ENCODE measurements around the gene DHDDS. TPM values are rescaled to one million over a fixed set of nuclear protein-coding genes. Genes with fewer than 3 reads are reported as not detected.

DHDDS gene
- polyA plus RNA-seq, 3 donors = 21.3 to 27.4 (median 24.0) TPM

DNA sequence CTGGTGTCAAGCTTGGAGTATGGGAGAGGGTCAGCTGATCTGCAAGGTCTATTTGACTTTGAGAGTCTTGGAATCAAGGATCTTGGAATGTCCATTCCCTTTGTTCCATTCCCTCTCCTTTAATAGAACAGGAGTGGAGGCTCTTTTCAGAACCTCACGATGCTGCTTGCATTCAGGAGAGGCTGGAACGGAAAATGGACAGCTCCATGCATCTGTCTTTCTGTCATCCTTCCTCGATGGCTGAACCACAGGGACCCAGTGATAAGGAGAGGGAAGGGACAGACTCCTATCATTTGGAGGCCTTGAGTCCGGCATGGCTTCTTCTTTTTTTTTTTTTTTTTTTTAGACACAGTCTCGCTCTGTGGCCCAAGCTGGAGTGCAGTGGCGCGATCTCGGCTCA lies 36.4 kb upstream of the DHDDS start:
- Histone ChIP-seq H3K9me3 (replicated peaks in 1 of 2; ENCODE audit: control insufficient read depth in 1 of 2, insufficient read depth in 1 of 2, low read length in 2 of 2) (no peaks in the 10 kb centered on the region), H3K36me3 (replicated peaks in 1 of 2; ENCODE audit: control insufficient read depth in 1 of 2, insufficient read depth in 2 of 2, low read length in 2 of 2) (no peaks in the 10 kb centered on the region), H4K20me1 (ENCODE audit: insufficient read depth, low read length) (no peaks in the 10 kb centered on the region), H3K27ac (ENCODE audit: low read depth in 1 of 2, low read length in 2 of 2) (no peak overlapping the region), H3K4me1 (ENCODE audit: control insufficient read depth in 1 of 2, insufficient read depth in 2 of 2, low read length in 2 of 2) (no peaks in the 10 kb centered on the region), H3K9ac (ENCODE audit: insufficient read depth, low read length, poor library complexity, severe bottlenecking) (no peak overlapping the region), H3K27me3 (ENCODE audit: control insufficient read depth in 2 of 2, insufficient read depth in 2 of 2, low read length in 2 of 2) (no peaks in the 10 kb centered on the region), H3K79me2 (ENCODE audit: insufficient read depth, low read length) (no peaks in the 10 kb centered on the region), H2AFZ (ENCODE audit: insufficient read depth, low read depth, low read length, poor library complexity, severe bottlenecking) (no peak overlapping the region), H3K4me2 (replicated peaks; ENCODE audit: extremely low read depth, low read length, poor library complexity, severe bottlenecking) (no peak overlapping the region), H3K4me3 (replicated peaks in 1 of 3; ENCODE audit: low read depth in 2 of 3, low read length in 3 of 3) (no peak overlapping the region)
- H3K27me3 Mint-ChIP-seq (ENCODE audit: low read depth in 3 of 3) = peaks cover 7 to 17% (median 14%) of the 10 kb centered on the region in 3 donors
- no peaks in the 10 kb centered on the region for H3K36me3 Mint-ChIP-seq
- no peak overlapping the region for H3K27ac Mint-ChIP-seq
- intact Hi-C loops (cut with micrococcal nuclease) = no loop called here
- H3K4me3 Mint-ChIP-seq = no peak overlapping the region
- H3K9me3 Mint-ChIP-seq = peaks cover 0 to 7% (median 0%) of the 10 kb centered on the region in 7 donors
- peaks cover 6% of the 10 kb centered on the region for H3K4me1 Mint-ChIP-seq
- DNase-seq = no peak
- no CpG with 5 or more reads among the region's 8 CpGs for WGBS (ENCODE audit: insufficient coverage)
- TF ChIP-seq, protein P1, sequence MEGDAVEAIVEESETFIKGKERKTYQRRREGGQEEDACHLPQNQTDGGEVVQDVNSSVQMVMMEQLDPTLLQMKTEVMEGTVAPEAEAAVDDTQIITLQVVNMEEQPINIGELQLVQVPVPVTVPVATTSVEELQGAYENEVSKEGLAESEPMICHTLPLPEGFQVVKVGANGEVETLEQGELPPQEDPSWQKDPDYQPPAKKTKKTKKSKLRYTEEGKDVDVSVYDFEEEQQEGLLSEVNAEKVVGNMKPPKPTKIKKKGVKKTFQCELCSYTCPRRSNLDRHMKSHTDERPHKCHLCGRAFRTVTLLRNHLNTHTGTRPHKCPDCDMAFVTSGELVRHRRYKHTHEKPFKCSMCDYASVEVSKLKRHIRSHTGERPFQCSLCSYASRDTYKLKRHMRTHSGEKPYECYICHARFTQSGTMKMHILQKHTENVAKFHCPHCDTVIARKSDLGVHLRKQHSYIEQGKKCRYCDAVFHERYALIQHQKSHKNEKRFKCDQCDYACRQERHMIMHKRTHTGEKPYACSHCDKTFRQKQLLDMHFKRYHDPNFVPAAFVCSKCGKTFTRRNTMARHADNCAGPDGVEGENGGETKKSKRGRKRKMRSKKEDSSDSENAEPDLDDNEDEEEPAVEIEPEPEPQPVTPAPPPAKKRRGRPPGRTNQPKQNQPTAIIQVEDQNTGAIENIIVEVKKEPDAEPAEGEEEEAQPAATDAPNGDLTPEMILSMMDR (IDR thresholded peaks at IDR 0.05) = no peak

DNA sequence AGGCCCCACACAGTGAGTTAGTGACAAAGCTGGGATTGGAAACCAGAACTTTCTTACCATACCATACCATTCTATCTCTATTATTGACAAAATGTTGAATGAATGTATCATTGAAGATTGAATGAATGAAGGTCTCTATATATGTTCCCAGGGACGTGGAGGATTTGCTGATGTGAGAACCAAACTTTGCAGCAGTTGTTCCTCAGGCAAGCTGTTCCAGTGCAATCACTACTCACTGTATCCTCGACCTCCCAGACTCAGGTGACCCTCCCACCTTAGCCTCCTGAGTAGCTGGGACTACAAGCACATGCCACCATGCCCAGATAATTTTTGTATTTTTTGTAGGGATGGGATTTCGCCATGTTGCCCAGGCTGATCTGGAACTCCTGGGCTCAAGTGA lies 33.1 kb upstream of the DHDDS start:
- Mint-ChIP-seq H3K4me3 (no peak overlapping the region), H3K4me1 (no peaks in the 10 kb centered on the region), H3K27ac (no peak overlapping the region), H3K27me3 (ENCODE audit: low read depth in 3 of 3) (peaks cover 21 to 24% (median 23%) of the 10 kb centered on the region in 3 donors), H3K9me3 (peaks cover 0 to 7% (median 0%) of the 10 kb centered on the region in 7 donors), H3K36me3 (no peaks in the 10 kb centered on the region)
- Histone ChIP-seq H4K20me1 (ENCODE audit: insufficient read depth, low read length) (no peaks in the 10 kb centered on the region), H3K9ac (ENCODE audit: insufficient read depth, low read length, poor library complexity, severe bottlenecking) (no peak overlapping the region), H3K27ac (ENCODE audit: low read depth in 1 of 2, low read length in 2 of 2) (no peak overlapping the region), H3K79me2 (ENCODE audit: insufficient read depth, low read length) (no peaks in the 10 kb centered on the region), H3K9me3 (replicated peaks in 1 of 2; ENCODE audit: control insufficient read depth in 1 of 2, insufficient read depth in 1 of 2, low read length in 2 of 2) (no peaks in the 10 kb centered on the region), H3K27me3 (ENCODE audit: control insufficient read depth in 2 of 2, insufficient read depth in 2 of 2, low read length in 2 of 2) (peaks cover 3 to 14% of the 10 kb centered on the region in 2 donors), H2AFZ (ENCODE audit: insufficient read depth, low read depth, low read length, poor library complexity, severe bottlenecking) (no peak overlapping the region), H3K4me1 (ENCODE audit: control insufficient read depth in 1 of 2, insufficient read depth in 2 of 2, low read length in 2 of 2) (no peaks in the 10 kb centered on the region), H3K36me3 (replicated peaks in 1 of 2; ENCODE audit: control insufficient read depth in 1 of 2, insufficient read depth in 2 of 2, low read length in 2 of 2) (no peaks in the 10 kb centered on the region), H3K4me2 (replicated peaks; ENCODE audit: extremely low read depth, low read length, poor library complexity, severe bottlenecking) (no peak overlapping the region), H3K4me3 (replicated peaks in 1 of 3; ENCODE audit: low read depth in 2 of 3, low read length in 3 of 3) (no peak overlapping the region)
- intact Hi-C loops (cut with micrococcal nuclease) = no loop called here
- WGBS (ENCODE audit: insufficient coverage) = 73% methylated on average over 2 of the region's 3 CpGs
- no peak for DNase-seq
- TF ChIP-seq, protein P1 (IDR thresholded peaks at IDR 0.05) = no peak
